Fibroblast of lung (primary cell): ENCODE measurements around the gene ZFHX2.

Experiments used
- CTCF ChIP-seq, 2 donors: IDR thresholded peaks in 1 of 2; conservative IDR thresholded peaks in 1 of 2; 1 replicate in 1 of 2; 2 replicates in 1 of 2; pipeline ENCODE4 v1.5.1; 2011 to 2012; ENCODE audit warnings: low read length in 2 of 2, control low read depth in 1 of 2, inconsistent platforms in 1 of 2, low read depth in 1 of 2, mild to moderate bottlenecking in 1 of 2
- EZH2 ChIP-seq: IDR thresholded peaks from 2 replicates; pipeline ENCODE4 v1.5.1; 2012; ENCODE audit warnings: low read length, control low read depth, mild to moderate bottlenecking; ENCODE audit errors: missing control alignments

GRCh38 chr14:23522643-23523198, 28.8 kb downstream of the ZFHX2 start:
- TF ChIP-seq CTCF (conservative IDR thresholded peaks at IDR 0.05 in 1 of 2, IDR thresholded peaks at IDR 0.05 in 1 of 2; ENCODE audit: low read depth in 1 of 2, low read length in 2 of 2) (no peak), EZH2 (no peak)
